Smooth muscle cell (in vitro differentiated cells): ENCODE measurements around the gene BBS2. TPM values are rescaled to one million over a fixed set of nuclear protein-coding genes. Genes with fewer than 3 reads are reported as not detected.

Source experiments
- DNase-seq: peaks from one replicate; lab custom pipeline; 2025; ENCODE audit not compliant: unreplicated experiment; lab: John Stamatoyannopoulos, UW
- H2AFZ ChIP-seq: fragments of 200-600 bp; sonication (generic); 2 replicates; pipeline ENCODE4 v1.6.0; 2016; ENCODE audit warnings: antibody characterized with exemption, low read depth, mild to moderate bottlenecking
- H3F3A ChIP-seq: fragments of 200-600 bp; sonication (generic); 2 replicates; pipeline ENCODE4 v1.6.0; 2017; ENCODE audit warnings: antibody characterized with exemption, low read depth
- H3K27ac ChIP-seq: fragments of 200-600 bp; sonication (generic); 2 replicates; pipeline ENCODE4 v1.5.1; 2016; ENCODE audit warnings: low read depth, mild to moderate bottlenecking
- H3K27me3 ChIP-seq: fragments of 200-600 bp; sonication (generic); 2 replicates; pipeline ENCODE4 v1.6.1; 2016; ENCODE audit warnings: low read depth, mild to moderate bottlenecking
- H3K36me3 ChIP-seq: fragments of 200-600 bp; sonication (generic); 2 replicates; pipeline ENCODE4 v1.5.1; 2016; ENCODE audit warnings: low read depth
- H3K4me1 ChIP-seq: fragments of 200-600 bp; sonication (generic); 2 replicates; pipeline ENCODE4 v1.5.1; 2016; ENCODE audit warnings: low read depth
- H3K4me2 ChIP-seq: fragments of 200-600 bp; sonication (generic); 2 replicates; pipeline ENCODE4 v1.6.0; 2016; ENCODE audit warnings: mild to moderate bottlenecking
- H3K4me3 ChIP-seq: fragments of 200-600 bp; sonication (generic); 2 replicates; pipeline ENCODE4 v1.5.1; 2016; ENCODE audit warnings: mild to moderate bottlenecking
- H3K79me2 ChIP-seq: fragments of 200-600 bp; sonication (generic); 2 replicates; pipeline ENCODE4 v1.6.0; 2016; ENCODE audit warnings: low read depth, mild to moderate bottlenecking
- H3K9ac ChIP-seq: fragments of 200-600 bp; sonication (generic); 2 replicates; pipeline ENCODE4 v1.6.0; 2016; ENCODE audit warnings: low read depth
- H3K9me3 ChIP-seq: fragments of 200-600 bp; sonication (generic); replicated peaks from 2 replicates; pipeline ENCODE4 v1.5.1; 2016; ENCODE audit warnings: low read depth
- H4K20me1 ChIP-seq: fragments of 200-600 bp; sonication (generic); 2 replicates; pipeline ENCODE4 v1.6.0; 2016; ENCODE audit warnings: low read depth
- WGBS: methylation state at CpG from one replicate; pipeline ENCODE4 v1.1.7; 2016; ENCODE audit warnings: low lambda C conversion rate; 5-methylcytosine and 5-hydroxymethylcytosine counted together
- polyA plus RNA-seq: library from polyadenylated mRNA; unstranded; fragments of >200 nt; fragmentation: Nextera tagmentation; extraction: Ambion mirVana; gene quantifications from 2 replicates; pipeline ENCODE4 v1.2.1, GENCODE V29; 2016
- total RNA-seq: library from RNA; depleted of rRNA; stranded (reverse); fragments of >200 nt; gene quantifications from 2 replicates; pipeline ENCODE4 v1.2.3, GENCODE V29; 2014
- TF ChIP-seq, protein P1 (sequence below): fragments of 200-600 bp; sonication (generic); IDR thresholded peaks from 2 replicates; pipeline ENCODE4 v1.5.1; 2017; ENCODE audit warnings: borderline replicate concordance, mild to moderate bottlenecking, antibody characterized with exemption; ENCODE audit not compliant: insufficient read depth, poor library complexity, severe bottlenecking

BBS2 gene
- total and polyA plus RNA-seq, 2 experiments from 2014 or later: 20.4 to 33.2 TPM

DNA sequence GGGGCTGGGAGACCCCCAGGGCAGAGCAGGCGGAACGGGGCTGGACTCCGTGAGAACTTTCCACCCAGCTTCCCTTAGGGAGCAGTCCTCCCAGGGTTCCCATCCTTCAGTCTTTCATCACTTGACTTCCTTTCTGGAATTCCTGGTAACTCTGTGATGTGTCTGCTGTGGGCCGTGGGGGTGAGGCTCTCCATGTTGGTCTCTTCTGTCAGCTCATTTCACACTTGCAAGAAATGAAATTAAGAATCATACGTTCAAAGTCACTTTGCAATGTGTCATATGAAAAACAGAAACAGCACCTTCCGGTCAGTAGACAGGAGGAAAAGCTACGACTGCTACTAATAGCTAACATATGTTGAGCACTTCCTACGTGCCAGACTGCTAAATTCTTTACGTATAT is 5.4 kb upstream of the BBS2 start:
- Histone ChIP-seq H3K9me3 (no peaks in the 10 kb centered on the region), H4K20me1 (no peaks in the 10 kb centered on the region), H3K4me3 (no peak overlapping the region)

DNA sequence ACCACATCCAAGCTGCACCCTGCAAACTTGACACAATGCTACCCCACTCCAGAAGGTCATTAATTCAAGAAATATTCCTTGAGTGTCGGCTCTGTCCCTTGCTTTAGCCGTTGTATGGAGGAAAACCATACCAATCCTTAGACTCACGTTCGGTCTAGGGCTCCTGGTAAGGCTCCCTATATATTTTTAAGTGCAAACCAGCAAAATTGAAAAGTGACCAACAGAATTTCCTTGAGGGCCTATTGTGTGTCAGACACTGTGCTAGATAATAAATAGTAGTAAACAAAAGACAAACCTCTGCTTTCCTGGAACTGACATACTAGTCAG is 390 bp upstream of the BBS2 start:
- Histone ChIP-seq H3K36me3 (no peaks in the 10 kb centered on the region), H3K27me3 (no peaks in the 10 kb centered on the region), H3K9ac (peak overlapping the region; percentile 31), H2AFZ (peak overlapping the region; percentile 100), H3K4me2 (peak overlapping the region; percentile 91), H4K20me1 (peaks cover 21% of the 10 kb centered on the region), H3F3A (no peaks in the 10 kb centered on the region), H3K27ac (no peak overlapping the region), H3K4me3 (peak overlapping the region; percentile 95), H3K9me3 (no peaks in the 10 kb centered on the region), H3K79me2 (peaks cover 5% of the 10 kb centered on the region), H3K4me1 (peaks cover 6% of the 10 kb centered on the region)
- no peak for DNase-seq
- TF ChIP-seq, protein P1, sequence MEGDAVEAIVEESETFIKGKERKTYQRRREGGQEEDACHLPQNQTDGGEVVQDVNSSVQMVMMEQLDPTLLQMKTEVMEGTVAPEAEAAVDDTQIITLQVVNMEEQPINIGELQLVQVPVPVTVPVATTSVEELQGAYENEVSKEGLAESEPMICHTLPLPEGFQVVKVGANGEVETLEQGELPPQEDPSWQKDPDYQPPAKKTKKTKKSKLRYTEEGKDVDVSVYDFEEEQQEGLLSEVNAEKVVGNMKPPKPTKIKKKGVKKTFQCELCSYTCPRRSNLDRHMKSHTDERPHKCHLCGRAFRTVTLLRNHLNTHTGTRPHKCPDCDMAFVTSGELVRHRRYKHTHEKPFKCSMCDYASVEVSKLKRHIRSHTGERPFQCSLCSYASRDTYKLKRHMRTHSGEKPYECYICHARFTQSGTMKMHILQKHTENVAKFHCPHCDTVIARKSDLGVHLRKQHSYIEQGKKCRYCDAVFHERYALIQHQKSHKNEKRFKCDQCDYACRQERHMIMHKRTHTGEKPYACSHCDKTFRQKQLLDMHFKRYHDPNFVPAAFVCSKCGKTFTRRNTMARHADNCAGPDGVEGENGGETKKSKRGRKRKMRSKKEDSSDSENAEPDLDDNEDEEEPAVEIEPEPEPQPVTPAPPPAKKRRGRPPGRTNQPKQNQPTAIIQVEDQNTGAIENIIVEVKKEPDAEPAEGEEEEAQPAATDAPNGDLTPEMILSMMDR: no peak
- WGBS: 44% methylated on average over 4 of the region's 4 CpGs

More for the DNA sequence above, 5.4 kb upstream of the BBS2 start:
- Histone ChIP-seq H3F3A (no peaks in the 10 kb centered on the region), H3K4me1 (peaks cover 3% of the 10 kb centered on the region), H3K27ac (no peak overlapping the region), H2AFZ (no peak overlapping the region), H3K79me2 (no peaks in the 10 kb centered on the region), H3K4me2 (no peak overlapping the region), H3K9ac (no peak overlapping the region), H3K36me3 (no peaks in the 10 kb centered on the region), H3K27me3 (peaks cover 19% of the 10 kb centered on the region)
- DNase-seq: no peak
- WGBS: 72% methylated on average over 9 of the region's 9 CpGs
- TF ChIP-seq, protein P1: no peak

DNA sequence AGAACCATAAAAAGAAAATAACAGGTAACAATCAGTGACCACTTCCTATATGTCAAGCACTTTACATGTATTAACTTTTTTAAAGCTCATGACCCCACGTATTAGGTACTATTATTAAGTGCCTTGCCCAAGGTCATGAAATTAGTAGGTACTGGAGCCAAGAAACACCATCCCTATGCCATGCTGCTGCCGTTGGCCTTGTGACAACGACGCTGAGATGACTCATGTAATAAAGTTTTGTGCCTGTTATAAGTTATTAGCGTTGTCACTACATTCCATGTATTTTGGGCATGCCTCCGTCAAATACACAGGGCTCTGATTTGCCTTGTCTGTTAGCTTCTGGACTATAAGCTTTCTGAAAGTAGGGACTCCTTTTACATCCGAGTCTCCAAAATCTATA is 1.4 kb downstream of the BBS2 start:
- Histone ChIP-seq H3K4me3 (no peak overlapping the region), H3K79me2 (peaks cover 5% of the 10 kb centered on the region), H3K9ac (no peak overlapping the region), H3K36me3 (no peaks in the 10 kb centered on the region), H3F3A (no peaks in the 10 kb centered on the region), H3K27me3 (no peaks in the 10 kb centered on the region), H3K27ac (no peak overlapping the region), H4K20me1 (peaks cover 39% of the 10 kb centered on the region), H3K4me2 (no peak overlapping the region), H3K4me1 (peaks cover 6% of the 10 kb centered on the region), H3K9me3 (no peaks in the 10 kb centered on the region), H2AFZ (no peak overlapping the region)
- DNase-seq: no peak
- WGBS: 93% methylated on average over 7 of the region's 7 CpGs
- TF ChIP-seq, protein P1: no peak

DNA sequence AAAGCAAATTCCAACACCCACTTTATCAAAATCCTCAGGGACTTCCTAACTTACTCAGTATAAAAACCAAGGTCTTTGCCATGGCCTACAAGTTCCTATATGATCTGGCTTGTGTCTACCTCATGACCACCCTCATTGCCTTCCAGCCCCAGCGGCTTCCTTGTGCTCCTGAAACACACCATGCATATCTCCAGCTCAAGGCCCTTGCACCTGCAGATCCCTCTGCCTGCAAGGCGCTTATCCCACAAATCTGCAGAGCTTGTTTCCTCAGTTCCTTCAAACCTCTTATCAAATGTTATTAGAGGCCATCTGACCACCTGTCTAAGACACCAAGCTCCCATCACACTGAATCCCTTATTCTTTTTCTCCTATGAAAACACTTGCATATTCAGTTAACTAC is 2.6 kb downstream of the BBS2 start:
- WGBS: 92% methylated on average over 2 of the region's 2 CpGs
- peaks cover 5% of the 10 kb centered on the region for H3K79me2 ChIP-seq

More for the DNA sequence above, 2.6 kb downstream of the BBS2 start:
- H3K4me2 ChIP-seq: no peak overlapping the region
- peaks cover 48% of the 10 kb centered on the region for H4K20me1 ChIP-seq
- no peak overlapping the region for H3K9ac ChIP-seq
- TF ChIP-seq, protein P1: no peak
- peaks cover 6% of the 10 kb centered on the region for H3K4me1 ChIP-seq
- H3K9me3 ChIP-seq: no peaks in the 10 kb centered on the region
- H3K27ac ChIP-seq: no peak overlapping the region
- DNase-seq: no peak
- H2AFZ ChIP-seq: no peak overlapping the region
- no peaks in the 10 kb centered on the region for H3K27me3 ChIP-seq
- no peaks in the 10 kb centered on the region for H3K36me3 ChIP-seq
- H3K4me3 ChIP-seq: no peak overlapping the region
- H3F3A ChIP-seq: no peaks in the 10 kb centered on the region
